ENCODE data around the gene CLEC4M. TPM values are rescaled to one million over a fixed set of nuclear protein-coding genes. Genes with fewer than 3 reads are reported as not detected.

Gene CLEC4M
- total and polyA plus RNA-seq, 2 donors from 2014 or later: 0.54 TPM; not detected in 1

- H3K9ac ChIP-seq (ENCODE audit: low read length in 3 of 3): no peak overlapping the region
- no peaks in the 10 kb centered on the region for H3K9me3 ChIP-seq (ENCODE audit: control insufficient read depth in 2 of 3, insufficient read depth in 1 of 3, low read length in 3 of 3)
- intact Hi-C loops (cut with DNase I): no loop called here
- no peak overlapping the region for H3K4me3 ChIP-seq (ENCODE audit: low read length in 3 of 3)
- FAIRE-seq: no peak
- no peak for TF ChIP-seq CTCF (IDR thresholded peaks at IDR 0.05; ENCODE audit: borderline replicate concordance, extremely low read depth, insufficient read depth)
- H3K36me3 ChIP-seq (ENCODE audit: control insufficient read depth in 2 of 3, insufficient read depth in 3 of 3, low read length in 3 of 3): no peaks in the 10 kb centered on the region
- peaks cover 12% of the 10 kb centered on the region for H3K27me3 ChIP-seq (ENCODE audit: control insufficient read depth, insufficient read depth, low read length)
- no peaks in the 10 kb centered on the region for H3K4me1 ChIP-seq (ENCODE audit: control insufficient read depth in 2 of 3, insufficient read depth in 2 of 3, low read depth in 1 of 3, low read length in 3 of 3)
- DNase-seq: peak in 1 of 5 donors; percentile 70
- H3K27ac ChIP-seq (ENCODE audit: low read depth in 2 of 2, low read length in 2 of 2): no peak overlapping the region
Observed at GRCh38 chr19:7788178-7788932, 25.3 kb downstream of the CLEC4M start.

GRCh38 chr19:7788933-7789323 lies 25.9 kb downstream of the CLEC4M start:
- peaks cover 12% of the 10 kb centered on the region for H3K27me3 ChIP-seq (ENCODE audit: control insufficient read depth, insufficient read depth, low read length)
- no peak overlapping the region for H3K27ac ChIP-seq (ENCODE audit: low read depth in 2 of 2, low read length in 2 of 2)
- TF ChIP-seq CTCF (IDR thresholded peaks at IDR 0.05; ENCODE audit: borderline replicate concordance, extremely low read depth, insufficient read depth): no peak
- H3K36me3 ChIP-seq (ENCODE audit: control insufficient read depth in 2 of 3, insufficient read depth in 3 of 3, low read length in 3 of 3): no peaks in the 10 kb centered on the region
- DNase-seq: peak in 1 of 5 donors; percentile 55
- intact Hi-C loops (cut with DNase I): no loop called here
- no peak overlapping the region for H3K9ac ChIP-seq (ENCODE audit: low read length in 3 of 3)
- no peaks in the 10 kb centered on the region for H3K9me3 ChIP-seq (ENCODE audit: control insufficient read depth in 2 of 3, insufficient read depth in 1 of 3, low read length in 3 of 3)
- no peak overlapping the region for H3K4me3 ChIP-seq (ENCODE audit: low read length in 3 of 3)
- no peak for FAIRE-seq
- no peaks in the 10 kb centered on the region for H3K4me1 ChIP-seq (ENCODE audit: control insufficient read depth in 2 of 3, insufficient read depth in 2 of 3, low read depth in 1 of 3, low read length in 3 of 3)

- FAIRE-seq: no peak
- no peak overlapping the region for H3K9ac ChIP-seq (ENCODE audit: low read length in 3 of 3)
- no peak for TF ChIP-seq CTCF (IDR thresholded peaks at IDR 0.05; ENCODE audit: borderline replicate concordance, extremely low read depth, insufficient read depth)
- DNase-seq: peak; percentile 20 to 68 (median 41)
- no peaks in the 10 kb centered on the region for H3K4me1 ChIP-seq (ENCODE audit: control insufficient read depth in 2 of 3, insufficient read depth in 2 of 3, low read depth in 1 of 3, low read length in 3 of 3)
- H3K9me3 ChIP-seq (ENCODE audit: control insufficient read depth in 2 of 3, insufficient read depth in 1 of 3, low read length in 3 of 3): no peaks in the 10 kb centered on the region
- H3K36me3 ChIP-seq (ENCODE audit: control insufficient read depth in 2 of 3, insufficient read depth in 3 of 3, low read length in 3 of 3): no peaks in the 10 kb centered on the region
- no peak overlapping the region for H3K27ac ChIP-seq (ENCODE audit: low read depth in 2 of 2, low read length in 2 of 2)
- H3K4me3 ChIP-seq (ENCODE audit: low read length in 3 of 3): no peak overlapping the region
- H3K27me3 ChIP-seq (ENCODE audit: control insufficient read depth, insufficient read depth, low read length): peaks cover 12% of the 10 kb centered on the region
- intact Hi-C loops (cut with DNase I): no loop called here
Observed at GRCh38 chr19:7789447-7789846, 26.4 kb downstream of the CLEC4M start.

Data from kidney (tissue), 14 donors.